ENCODE measurements around the gene PEAR1.

PEAR1 gene

DNA sequence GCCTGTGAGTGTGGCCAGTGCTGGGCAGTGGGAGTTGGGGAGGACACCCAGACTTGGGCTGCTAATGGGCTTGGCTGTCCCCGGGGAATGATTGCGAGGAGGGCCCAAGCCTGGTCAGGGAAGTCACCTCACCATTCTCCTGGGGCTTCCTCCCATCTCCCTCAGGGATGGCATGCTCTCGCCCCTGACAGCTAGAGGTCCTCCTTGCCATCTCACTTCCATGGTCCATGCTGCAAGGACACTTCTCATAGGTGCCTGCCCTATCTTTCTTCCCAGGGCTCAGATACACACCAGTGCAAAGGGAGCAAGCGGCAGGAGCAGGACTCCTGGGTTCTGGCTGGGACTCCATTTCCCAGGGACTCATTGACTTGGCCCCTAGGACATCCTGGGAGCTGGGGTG, 28.7 kb upstream of the PEAR1 start:
- H3K27me3 ChIP-seq (replicated peaks in 2 of 5; ENCODE audit: control insufficient read depth in 4 of 5, insufficient read depth in 5 of 5, low read length in 4 of 5) = peaks cover 0 to 43% (median 18%) of the 10 kb centered on the region in 5 experiments
- H3K27ac ChIP-seq (ENCODE audit: insufficient read depth in 1 of 2, low read depth in 1 of 2, low read length in 2 of 2, poor library complexity in 1 of 2, severe bottlenecking in 2 of 2) = no peak overlapping the region
- no peak overlapping the region for H3K4me3 ChIP-seq (ENCODE audit: control insufficient read depth in 1 of 7, extremely low read depth in 1 of 7, insufficient read depth in 4 of 7, low read depth in 2 of 7, low read length in 6 of 7)
- peaks cover 2 to 51% (median 46%) of the 10 kb centered on the region in 4 experiments for H3K4me1 ChIP-seq (ENCODE audit: control extremely low read depth in 1 of 4, control insufficient read depth in 4 of 4, insufficient read depth in 4 of 4, low read length in 3 of 4)
- DNase-seq = no peak
- H3K9me3 ChIP-seq (ENCODE audit: control extremely low read depth in 1 of 5, control insufficient read depth in 4 of 5, insufficient read depth in 2 of 5, low read depth in 1 of 5, low read length in 4 of 5) = no peaks in the 10 kb centered on the region
- 100% methylated on average over 4 of the region's 4 CpGs for WGBS (ENCODE audit: insufficient coverage)
- POLR2A ChIA-PET = no interaction called here
- CTCF ChIA-PET = interaction anchor here (1.3 to 10.6 kb wide), 3 partner anchors 12 to 26 kb away, joined by 6 to 119 read pairs (median 21); no protein-coding TSS in a partner anchor
- H3K36me3 ChIP-seq (ENCODE audit: control insufficient read depth in 4 of 4, insufficient read depth in 4 of 4, low read length in 3 of 4) = no peaks in the 10 kb centered on the region

DNA sequence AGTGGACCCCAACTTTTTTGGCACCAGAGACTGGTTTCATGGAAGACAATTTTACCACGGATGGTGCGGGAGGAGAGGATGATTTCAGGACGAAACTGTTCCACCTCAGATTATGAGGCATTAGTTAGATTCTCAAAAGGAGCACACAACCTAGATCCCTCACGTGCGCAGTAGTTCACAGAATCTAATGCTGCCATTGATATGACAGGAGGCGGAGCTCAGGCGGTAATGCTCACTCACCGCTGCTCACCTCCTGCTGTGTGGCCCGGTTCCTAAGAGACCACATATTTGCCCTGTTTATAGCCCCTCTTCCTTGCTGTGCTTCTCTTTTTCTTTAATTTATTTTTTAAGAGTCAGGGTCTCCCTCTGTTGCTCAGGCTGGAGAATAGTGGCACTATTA, 28.3 kb upstream of the PEAR1 start:
- Histone ChIP-seq H3K36me3 (ENCODE audit: control insufficient read depth in 4 of 4, insufficient read depth in 4 of 4, low read length in 3 of 4) (no peaks in the 10 kb centered on the region), H3K27ac (ENCODE audit: insufficient read depth in 1 of 2, low read depth in 1 of 2, low read length in 2 of 2, poor library complexity in 1 of 2, severe bottlenecking in 2 of 2) (no peak overlapping the region), H3K4me1 (ENCODE audit: control extremely low read depth in 1 of 4, control insufficient read depth in 4 of 4, insufficient read depth in 4 of 4, low read length in 3 of 4) (peaks cover under 1 to 46% (median 42%) of the 10 kb centered on the region in 4 experiments), H3K4me3 (ENCODE audit: control insufficient read depth in 1 of 7, extremely low read depth in 1 of 7, insufficient read depth in 4 of 7, low read depth in 2 of 7, low read length in 6 of 7) (no peak overlapping the region), H3K9me3 (ENCODE audit: control extremely low read depth in 1 of 5, control insufficient read depth in 4 of 5, insufficient read depth in 2 of 5, low read depth in 1 of 5, low read length in 4 of 5) (no peaks in the 10 kb centered on the region), H3K27me3 (replicated peaks in 2 of 5; ENCODE audit: control insufficient read depth in 4 of 5, insufficient read depth in 5 of 5, low read length in 4 of 5) (peaks cover 0 to 38% (median 16%) of the 10 kb centered on the region in 5 experiments)
- 84% methylated on average over 7 of the region's 9 CpGs for WGBS (ENCODE audit: insufficient coverage)
- ChIA-PET POLR2A (no interaction called here), CTCF (interaction anchor here (1.0 to 10.6 kb wide), 5 partner anchors 12 to 71 kb away, joined by 5 to 119 read pairs (median 6); no protein-coding TSS in a partner anchor)
- DNase-seq = no peak

DNA sequence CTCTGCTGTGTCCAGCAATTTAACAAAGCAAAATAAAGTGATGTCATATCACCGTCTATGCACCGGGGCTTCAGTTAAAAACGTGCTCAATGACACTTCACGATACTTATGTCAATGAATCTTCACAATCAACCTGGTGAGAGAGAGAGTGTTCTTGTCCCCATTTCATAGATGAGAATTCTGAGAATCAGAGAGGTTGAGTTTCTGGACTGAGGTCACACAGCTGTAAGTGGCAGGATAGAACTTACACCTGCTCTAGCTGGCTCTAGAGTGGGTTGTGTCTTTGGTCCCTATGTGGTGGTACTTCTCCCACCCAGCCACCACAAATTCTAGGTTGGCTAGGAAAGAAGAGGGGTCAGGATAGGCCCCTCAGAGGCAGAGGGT, 27.7 kb upstream of the PEAR1 start:
- Histone ChIP-seq H3K9me3 (ENCODE audit: control extremely low read depth in 1 of 5, control insufficient read depth in 4 of 5, insufficient read depth in 2 of 5, low read depth in 1 of 5, low read length in 4 of 5) (no peaks in the 10 kb centered on the region), H3K27me3 (replicated peaks in 2 of 5; ENCODE audit: control insufficient read depth in 4 of 5, insufficient read depth in 5 of 5, low read length in 4 of 5) (peaks cover 0 to 32% (median 16%) of the 10 kb centered on the region in 5 experiments), H3K27ac (ENCODE audit: insufficient read depth in 1 of 2, low read depth in 1 of 2, low read length in 2 of 2, poor library complexity in 1 of 2, severe bottlenecking in 2 of 2) (no peak overlapping the region), H3K36me3 (ENCODE audit: control insufficient read depth in 4 of 4, insufficient read depth in 4 of 4, low read length in 3 of 4) (no peaks in the 10 kb centered on the region), H3K4me1 (ENCODE audit: control extremely low read depth in 1 of 4, control insufficient read depth in 4 of 4, insufficient read depth in 4 of 4, low read length in 3 of 4) (peaks cover 0 to 40% (median 36%) of the 10 kb centered on the region in 4 experiments), H3K4me3 (ENCODE audit: control insufficient read depth in 1 of 7, extremely low read depth in 1 of 7, insufficient read depth in 4 of 7, low read depth in 2 of 7, low read length in 6 of 7) (no peak overlapping the region)
- 94% methylated on average over 4 of the region's 4 CpGs for whole genome bisulfite sequencing (ENCODE audit: insufficient coverage)
- ChIA-PET POLR2A (no interaction called here), CTCF (interaction anchor here (0.7 to 2.7 kb wide), 5 partner anchors 11 to 140 kb away, joined by 3 to 21 read pairs (median 5); no protein-coding TSS in a partner anchor)
- no peak for DNase-seq

DNA sequence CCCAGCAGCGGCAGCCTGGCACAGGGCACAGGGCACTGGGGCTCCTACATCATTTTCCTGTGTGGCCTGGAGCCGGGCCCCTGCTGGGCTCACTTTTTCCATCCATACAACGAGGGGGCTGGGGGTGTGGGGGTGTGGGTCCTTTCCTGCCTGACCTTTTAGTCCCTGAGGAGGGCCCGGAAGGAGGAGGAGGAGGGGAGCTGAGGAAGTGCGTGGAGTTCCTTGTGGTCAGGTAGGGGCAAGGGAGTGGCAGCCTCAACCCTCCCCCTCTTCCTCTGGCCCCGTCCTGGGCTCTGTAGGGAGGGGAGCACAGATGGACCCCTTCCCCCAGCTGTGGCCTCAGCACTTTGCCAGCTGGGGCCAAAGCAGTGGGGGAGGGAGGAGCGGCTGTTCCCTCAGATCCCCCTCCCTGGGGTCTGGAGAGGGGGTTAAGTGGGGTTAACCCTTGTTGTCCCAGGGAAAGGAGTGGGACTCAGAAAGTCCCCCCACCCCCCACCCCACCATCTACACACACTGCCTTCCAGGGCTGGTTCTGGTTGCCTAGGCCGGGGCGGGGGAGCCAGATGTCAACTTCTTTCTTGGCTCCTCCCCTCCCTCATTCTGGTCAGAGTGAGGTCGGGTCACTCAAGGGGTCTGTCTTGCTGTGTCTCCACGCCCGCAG, 27.1 kb upstream of the PEAR1 start:
- Histone ChIP-seq H3K36me3 (ENCODE audit: control insufficient read depth in 4 of 4, insufficient read depth in 4 of 4, low read length in 3 of 4) (no peaks in the 10 kb centered on the region), H3K27ac (ENCODE audit: insufficient read depth in 1 of 2, low read depth in 1 of 2, low read length in 2 of 2, poor library complexity in 1 of 2, severe bottlenecking in 2 of 2) (no peak overlapping the region), H3K4me1 (ENCODE audit: control extremely low read depth in 1 of 4, control insufficient read depth in 4 of 4, insufficient read depth in 4 of 4, low read length in 3 of 4) (peaks cover 0 to 37% (median 31%) of the 10 kb centered on the region in 4 experiments), H3K9me3 (ENCODE audit: control extremely low read depth in 1 of 5, control insufficient read depth in 4 of 5, insufficient read depth in 2 of 5, low read depth in 1 of 5, low read length in 4 of 5) (no peaks in the 10 kb centered on the region), H3K4me3 (ENCODE audit: control insufficient read depth in 1 of 7, extremely low read depth in 1 of 7, insufficient read depth in 4 of 7, low read depth in 2 of 7, low read length in 6 of 7) (no peak overlapping the region), H3K27me3 (replicated peaks in 2 of 5; ENCODE audit: control insufficient read depth in 4 of 5, insufficient read depth in 5 of 5, low read length in 4 of 5) (peaks cover 0 to 27% (median 12%) of the 10 kb centered on the region in 5 experiments)
- ChIA-PET CTCF (interaction anchor here (0.7 to 2.7 kb wide), 5 partner anchors 10 to 140 kb away, joined by 3 to 21 read pairs (median 5); no protein-coding TSS in a partner anchor), POLR2A (no interaction called here)
- DNase-seq = no peak
- 48% methylated on average over 4 of the region's 12 CpGs for whole genome bisulfite sequencing (ENCODE audit: insufficient coverage)

DNA sequence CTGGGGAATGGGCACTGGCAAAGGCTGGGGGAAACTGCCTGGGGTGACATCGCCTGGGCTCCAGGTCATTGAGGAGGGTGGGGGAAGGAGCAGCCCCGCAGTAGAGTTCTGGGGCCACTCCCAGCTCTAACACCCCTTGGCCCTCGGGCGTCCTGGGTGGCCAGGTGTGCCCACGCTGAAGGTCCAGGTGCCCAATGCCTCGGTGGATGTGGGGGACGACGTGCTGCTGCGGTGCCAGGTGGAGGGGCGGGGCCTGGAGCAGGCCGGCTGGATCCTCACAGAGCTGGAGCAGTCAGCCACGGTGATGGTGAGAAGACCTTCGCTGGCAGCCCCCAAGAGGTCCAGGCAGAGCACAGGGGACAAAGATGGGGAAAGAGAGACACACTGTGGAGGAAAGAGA, 25.2 kb upstream of the PEAR1 start:
- 98% methylated on average over 13 of the region's 13 CpGs for WGBS (ENCODE audit: insufficient coverage)
- Histone ChIP-seq H3K4me3 (ENCODE audit: control insufficient read depth in 1 of 7, extremely low read depth in 1 of 7, insufficient read depth in 4 of 7, low read depth in 2 of 7, low read length in 6 of 7) (no peak overlapping the region), H3K4me1 (ENCODE audit: control extremely low read depth in 1 of 4, control insufficient read depth in 4 of 4, insufficient read depth in 4 of 4, low read length in 3 of 4) (peaks cover 0 to 34% (median 24%) of the 10 kb centered on the region in 4 experiments), H3K27me3 (replicated peaks in 2 of 5; ENCODE audit: control insufficient read depth in 4 of 5, insufficient read depth in 5 of 5, low read length in 4 of 5) (peaks cover 0 to 7% (median 4%) of the 10 kb centered on the region in 5 experiments), H3K36me3 (ENCODE audit: control insufficient read depth in 4 of 4, insufficient read depth in 4 of 4, low read length in 3 of 4) (no peaks in the 10 kb centered on the region), H3K9me3 (ENCODE audit: control extremely low read depth in 1 of 5, control insufficient read depth in 4 of 5, insufficient read depth in 2 of 5, low read depth in 1 of 5, low read length in 4 of 5) (no peaks in the 10 kb centered on the region), H3K27ac (ENCODE audit: insufficient read depth in 1 of 2, low read depth in 1 of 2, low read length in 2 of 2, poor library complexity in 1 of 2, severe bottlenecking in 2 of 2) (no peak overlapping the region)
- DNase-seq = no peak
- ChIA-PET POLR2A (no interaction called here), CTCF (interaction anchor here (1.0 to 3.9 kb wide), 2 partner anchors 9 to 22 kb away, joined by 3 to 13 read pairs; no protein-coding TSS in a partner anchor)

- Histone ChIP-seq H3K36me3 (ENCODE audit: control insufficient read depth in 4 of 4, insufficient read depth in 4 of 4, low read length in 3 of 4) (no peaks in the 10 kb centered on the region), H3K9me3 (ENCODE audit: control extremely low read depth in 1 of 5, control insufficient read depth in 4 of 5, insufficient read depth in 2 of 5, low read depth in 1 of 5, low read length in 4 of 5) (no peaks in the 10 kb centered on the region), H3K4me1 (ENCODE audit: control extremely low read depth in 1 of 4, control insufficient read depth in 4 of 4, insufficient read depth in 4 of 4, low read length in 3 of 4) (peaks cover 0 to 24% (median 19%) of the 10 kb centered on the region in 4 experiments), H3K27ac (ENCODE audit: insufficient read depth in 1 of 2, low read depth in 1 of 2, low read length in 2 of 2, poor library complexity in 1 of 2, severe bottlenecking in 2 of 2) (no peak overlapping the region), H3K4me3 (ENCODE audit: control insufficient read depth in 1 of 7, extremely low read depth in 1 of 7, insufficient read depth in 4 of 7, low read depth in 2 of 7, low read length in 6 of 7) (no peak overlapping the region), H3K27me3 (replicated peaks in 2 of 5; ENCODE audit: control insufficient read depth in 4 of 5, insufficient read depth in 5 of 5, low read length in 4 of 5) (peaks cover 0 to 6% (median 0%) of the 10 kb centered on the region in 5 experiments)
- 95% methylated on average over 9 of the region's 9 CpGs for WGBS (ENCODE audit: insufficient coverage)
- no peak for DNase-seq
- ChIA-PET CTCF (interaction anchor here (1.1 to 3.9 kb wide), 5 partner anchors 9 to 68 kb away, joined by 3 to 13 read pairs (median 4); partner anchors contain the start of gene NTRK1), POLR2A (no interaction called here)
These were observed 24.1 kb upstream of the PEAR1 start for GRCh38 chr1:156869455-156869854.

- no peak for DNase-seq
- Histone ChIP-seq H3K4me1 (ENCODE audit: control extremely low read depth in 1 of 4, control insufficient read depth in 4 of 4, insufficient read depth in 4 of 4, low read length in 3 of 4) (no peaks in the 10 kb centered on the region), H3K36me3 (ENCODE audit: control insufficient read depth in 4 of 4, insufficient read depth in 4 of 4, low read length in 3 of 4) (no peaks in the 10 kb centered on the region), H3K27ac (ENCODE audit: insufficient read depth in 1 of 2, low read depth in 1 of 2, low read length in 2 of 2, poor library complexity in 1 of 2, severe bottlenecking in 2 of 2) (no peak overlapping the region), H3K4me3 (ENCODE audit: control insufficient read depth in 1 of 7, extremely low read depth in 1 of 7, insufficient read depth in 4 of 7, low read depth in 2 of 7, low read length in 6 of 7) (no peak overlapping the region), H3K9me3 (ENCODE audit: control extremely low read depth in 1 of 5, control insufficient read depth in 4 of 5, insufficient read depth in 2 of 5, low read depth in 1 of 5, low read length in 4 of 5) (no peaks in the 10 kb centered on the region), H3K27me3 (replicated peaks in 2 of 5; ENCODE audit: control insufficient read depth in 4 of 5, insufficient read depth in 5 of 5, low read length in 4 of 5) (peaks cover 0 to 18% (median 10%) of the 10 kb centered on the region in 5 experiments)
- POLR2A ChIA-PET = no interaction called here
- CTCF ChIA-PET = interaction anchor here (0.8 to 10.7 kb wide), 3 partner anchors 13 to 147 kb away, joined by 3 to 75 read pairs (median 3); partner anchors contain the start of genes NTRK1 and PEAR1
- 97% methylated on average over 17 of the region's 18 CpGs for WGBS (ENCODE audit: insufficient coverage)
These were observed 19.9 kb upstream of the PEAR1 start for GRCh38 chr1:156873659-156874058.
